ENCODE data around the gene FSIP1.

FSIP1 gene

DNA sequence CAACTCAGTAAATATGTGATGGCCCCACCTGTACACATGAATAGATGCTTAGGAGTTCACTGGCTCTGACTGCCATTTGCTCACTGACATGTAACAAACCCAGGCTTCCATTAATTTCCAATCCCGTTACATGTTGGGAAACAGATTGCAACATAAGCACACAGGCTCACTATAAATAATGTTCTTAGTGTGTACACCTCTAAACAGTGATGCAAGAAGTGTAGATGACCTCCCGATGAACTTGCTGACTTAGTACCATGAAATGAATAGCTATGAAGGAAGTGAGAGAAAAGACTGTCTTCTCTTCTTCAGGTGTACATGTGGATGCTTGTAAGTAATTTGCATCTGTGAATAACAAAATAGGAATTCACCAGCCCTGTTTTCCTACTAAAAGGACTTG is 21.4 kb upstream of the FSIP1 start:
- Histone ChIP-seq H3K9ac (ENCODE audit: low read length) (no peak overlapping the region), H3K14ac (ENCODE audit: low read length) (no peak overlapping the region), H3K23ac (ENCODE audit: low read length) (no peak overlapping the region), H2BK120ac (ENCODE audit: insufficient read depth, low read length, poor library complexity) (no peak overlapping the region), H3K27ac (ENCODE audit: low read depth, low read length) (no peak overlapping the region), H3K4me3 (ENCODE audit: low read depth, low read length) (no peak overlapping the region), H2BK12ac (ENCODE audit: low read length) (no peak overlapping the region), H3K9me3 (ENCODE audit: insufficient read depth, low read depth, low read length) (peaks cover 3% of the 10 kb centered on the region), H3K4me2 (ENCODE audit: low read length) (no peak overlapping the region), H3K4ac (ENCODE audit: low read depth, low read length) (no peak overlapping the region), H3K18ac (ENCODE audit: low read length) (no peak overlapping the region), H4K8ac (ENCODE audit: low read depth, low read length) (no peak overlapping the region), H3K79me2 (ENCODE audit: control insufficient read depth, insufficient read depth, low read length, poor library complexity) (no peaks in the 10 kb centered on the region), H3K79me1 (ENCODE audit: low read length) (no peaks in the 10 kb centered on the region), H2AFZ (ENCODE audit: insufficient read depth, low read length, poor library complexity) (no peak overlapping the region), H4K91ac (ENCODE audit: low read depth, low read length) (no peak overlapping the region), H3K27me3 (ENCODE audit: insufficient read depth, low read length) (no peaks in the 10 kb centered on the region), H3K36me3 (ENCODE audit: control insufficient read depth in 1 of 2, insufficient read depth in 2 of 2, low read length in 2 of 2) (no peaks in the 10 kb centered on the region), H2AK5ac (ENCODE audit: low read length) (no peak overlapping the region), H3K4me1 (ENCODE audit: control insufficient read depth in 1 of 2, insufficient read depth in 2 of 2, low read length in 2 of 2) (no peaks in the 10 kb centered on the region), H2BK5ac (ENCODE audit: low read depth, low read length, poor library complexity) (no peak overlapping the region), H4K12ac (ENCODE audit: low read depth, low read length) (no peak overlapping the region)
- peak; percentile 21 to 46 for DNase-seq
- WGBS (ENCODE audit: extremely low coverage, insufficient coverage, insufficient read length) = no CpG with 5 or more reads among the region's 2 CpGs

DNA sequence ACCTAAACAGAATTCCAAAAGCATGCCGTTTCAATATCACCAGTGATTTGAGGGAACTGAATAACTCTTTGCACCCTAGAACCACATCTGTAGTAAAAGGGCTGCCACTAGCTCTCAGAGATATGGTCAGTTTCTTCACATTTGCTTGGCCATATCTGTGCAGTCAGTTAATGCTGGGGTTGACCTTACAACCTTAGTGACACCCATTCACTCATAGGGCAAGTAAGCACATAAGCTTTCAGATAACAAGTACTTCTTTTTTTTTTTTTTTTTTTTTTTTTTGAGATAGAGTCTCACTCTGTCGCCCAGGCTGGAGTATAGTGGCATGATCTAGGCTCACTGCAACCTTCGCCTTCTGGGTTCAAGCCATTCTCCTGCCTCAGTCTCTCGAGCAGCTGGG is 20.4 kb upstream of the FSIP1 start:
- H3K79me1 ChIP-seq (ENCODE audit: low read length) = no peaks in the 10 kb centered on the region

DNA sequence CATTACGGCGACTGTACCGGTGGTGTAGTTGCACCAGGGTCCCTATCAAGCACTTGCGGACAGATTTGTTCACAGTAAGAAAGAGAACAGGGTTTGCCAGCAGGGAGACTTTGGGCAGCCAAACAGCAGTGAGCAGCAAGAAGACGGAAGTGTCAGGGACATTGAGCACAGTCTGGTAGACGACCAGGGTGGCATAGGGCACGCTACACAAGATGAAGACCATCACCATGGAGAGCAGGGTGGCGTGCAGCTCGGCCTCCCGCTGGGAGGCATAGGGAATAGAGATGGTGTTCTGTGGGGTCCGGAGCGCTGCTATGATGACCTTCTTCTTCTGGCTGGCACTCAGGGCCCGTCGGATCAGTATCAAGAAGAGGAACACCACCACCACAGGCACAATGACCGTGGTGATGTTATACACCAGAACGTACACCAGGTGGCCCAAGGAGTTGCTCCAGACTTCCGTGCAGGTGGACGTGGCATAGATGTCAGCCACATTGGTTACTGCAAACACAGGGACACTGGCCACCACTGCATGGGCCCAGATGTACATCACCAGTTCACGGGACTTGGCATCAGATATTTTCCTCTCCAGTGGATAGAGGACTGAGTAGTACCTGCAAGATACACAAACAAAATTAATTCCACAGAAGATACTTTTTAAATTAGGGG is 19.1 kb upstream of the FSIP1 start:
- DNase-seq = peak; percentile 38 to 62
- H2AFZ ChIP-seq (ENCODE audit: insufficient read depth, low read length, poor library complexity) = no peak overlapping the region
- no peaks in the 10 kb centered on the region for H3K36me3 ChIP-seq (ENCODE audit: control insufficient read depth in 1 of 2, insufficient read depth in 2 of 2, low read length in 2 of 2)
- no peak overlapping the region for H2BK120ac ChIP-seq (ENCODE audit: insufficient read depth, low read length, poor library complexity)
- H3K23ac ChIP-seq (ENCODE audit: low read length) = no peak overlapping the region
- no peak overlapping the region for H4K12ac ChIP-seq (ENCODE audit: low read depth, low read length)
- H4K8ac ChIP-seq (ENCODE audit: low read depth, low read length) = no peak overlapping the region
- no peak overlapping the region for H3K4me2 ChIP-seq (ENCODE audit: low read length)
- no peak overlapping the region for H3K18ac ChIP-seq (ENCODE audit: low read length)
- no peaks in the 10 kb centered on the region for H3K27me3 ChIP-seq (ENCODE audit: insufficient read depth, low read length)
- WGBS (ENCODE audit: extremely low coverage, insufficient coverage, insufficient read length) = no CpG with 5 or more reads among the region's 19 CpGs
- H3K4me3 ChIP-seq (ENCODE audit: low read depth, low read length) = no peak overlapping the region
- no peak overlapping the region for H3K9ac ChIP-seq (ENCODE audit: low read length)
- H3K4ac ChIP-seq (ENCODE audit: low read depth, low read length) = no peak overlapping the region
- no peak overlapping the region for H4K91ac ChIP-seq (ENCODE audit: low read depth, low read length)
- H3K14ac ChIP-seq (ENCODE audit: low read length) = no peak overlapping the region
- no peaks in the 10 kb centered on the region for H3K79me2 ChIP-seq (ENCODE audit: control insufficient read depth, insufficient read depth, low read length, poor library complexity)
- H3K9me3 ChIP-seq (ENCODE audit: insufficient read depth, low read depth, low read length) = peaks cover 3% of the 10 kb centered on the region
- H3K27ac ChIP-seq (ENCODE audit: low read depth, low read length) = no peak overlapping the region
- H2AK5ac ChIP-seq (ENCODE audit: low read length) = no peak overlapping the region
- H2BK12ac ChIP-seq (ENCODE audit: low read length) = no peak overlapping the region
- H3K79me1 ChIP-seq (ENCODE audit: low read length) = no peaks in the 10 kb centered on the region
- H2BK5ac ChIP-seq (ENCODE audit: low read depth, low read length, poor library complexity) = no peak overlapping the region
- H3K4me1 ChIP-seq (ENCODE audit: control insufficient read depth in 1 of 2, insufficient read depth in 2 of 2, low read length in 2 of 2) = no peaks in the 10 kb centered on the region

More for the DNA sequence above, 20.4 kb upstream of the FSIP1 start:
- Histone ChIP-seq H3K27me3 (ENCODE audit: insufficient read depth, low read length) (no peaks in the 10 kb centered on the region), H3K14ac (ENCODE audit: low read length) (no peak overlapping the region), H2BK5ac (ENCODE audit: low read depth, low read length, poor library complexity) (no peak overlapping the region), H2AK5ac (ENCODE audit: low read length) (no peak overlapping the region), H3K9me3 (ENCODE audit: insufficient read depth, low read depth, low read length) (peaks cover 3% of the 10 kb centered on the region), H3K23ac (ENCODE audit: low read length) (no peak overlapping the region), H3K4me1 (ENCODE audit: control insufficient read depth in 1 of 2, insufficient read depth in 2 of 2, low read length in 2 of 2) (no peaks in the 10 kb centered on the region), H3K79me2 (ENCODE audit: control insufficient read depth, insufficient read depth, low read length, poor library complexity) (no peaks in the 10 kb centered on the region), H2BK120ac (ENCODE audit: insufficient read depth, low read length, poor library complexity) (no peak overlapping the region), H2BK12ac (ENCODE audit: low read length) (no peak overlapping the region), H2AFZ (ENCODE audit: insufficient read depth, low read length, poor library complexity) (no peak overlapping the region), H4K12ac (ENCODE audit: low read depth, low read length) (no peak overlapping the region), H3K36me3 (ENCODE audit: control insufficient read depth in 1 of 2, insufficient read depth in 2 of 2, low read length in 2 of 2) (no peaks in the 10 kb centered on the region), H3K4me2 (ENCODE audit: low read length) (no peak overlapping the region), H3K4me3 (ENCODE audit: low read depth, low read length) (no peak overlapping the region), H3K9ac (ENCODE audit: low read length) (no peak overlapping the region), H3K4ac (ENCODE audit: low read depth, low read length) (no peak overlapping the region), H3K27ac (ENCODE audit: low read depth, low read length) (no peak overlapping the region), H4K91ac (ENCODE audit: low read depth, low read length) (no peak overlapping the region), H3K18ac (ENCODE audit: low read length) (no peak overlapping the region), H4K8ac (ENCODE audit: low read depth, low read length) (no peak overlapping the region)
- no CpG with 5 or more reads among the region's 4 CpGs for WGBS (ENCODE audit: extremely low coverage, insufficient coverage, insufficient read length)
- DNase-seq = no peak

DNA sequence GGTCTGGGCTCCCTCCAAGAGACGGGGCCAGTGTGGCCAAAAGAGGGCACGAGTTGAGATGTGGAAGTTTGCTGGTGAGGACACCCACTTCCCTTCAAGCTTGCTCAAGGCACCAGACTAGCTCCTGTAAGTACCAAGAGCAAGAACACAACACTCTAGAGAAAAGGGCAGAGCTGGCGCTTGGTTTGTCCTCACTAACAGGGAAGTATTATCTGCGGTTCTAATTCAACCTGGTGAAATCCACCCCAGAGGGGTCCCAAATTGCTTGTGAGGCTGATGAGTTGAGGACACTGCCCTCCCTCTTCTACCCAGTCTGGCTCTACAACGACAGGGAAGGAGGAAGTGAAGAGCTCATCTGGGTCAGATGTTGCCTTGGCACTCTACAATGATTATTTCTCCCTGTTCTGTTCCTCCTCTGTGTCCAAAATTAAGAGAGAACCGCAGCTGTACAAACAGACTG is 16.9 kb upstream of the FSIP1 start:
- Histone ChIP-seq H3K23ac (ENCODE audit: low read length) (no peak overlapping the region), H4K12ac (ENCODE audit: low read depth, low read length) (no peak overlapping the region), H3K14ac (ENCODE audit: low read length) (no peak overlapping the region), H2AK5ac (ENCODE audit: low read length) (no peak overlapping the region), H2BK120ac (ENCODE audit: insufficient read depth, low read length, poor library complexity) (no peak overlapping the region), H3K4me3 (ENCODE audit: low read depth, low read length) (no peak overlapping the region), H3K9me3 (ENCODE audit: insufficient read depth, low read depth, low read length) (peaks cover 3% of the 10 kb centered on the region), H2AFZ (ENCODE audit: insufficient read depth, low read length, poor library complexity) (no peak overlapping the region), H3K27me3 (ENCODE audit: insufficient read depth, low read length) (no peaks in the 10 kb centered on the region), H4K8ac (ENCODE audit: low read depth, low read length) (no peak overlapping the region), H3K9ac (ENCODE audit: low read length) (no peak overlapping the region), H2BK12ac (ENCODE audit: low read length) (no peak overlapping the region), H3K4me2 (ENCODE audit: low read length) (no peak overlapping the region), H3K4me1 (ENCODE audit: control insufficient read depth in 1 of 2, insufficient read depth in 2 of 2, low read length in 2 of 2) (no peaks in the 10 kb centered on the region), H4K91ac (ENCODE audit: low read depth, low read length) (no peak overlapping the region), H3K79me1 (ENCODE audit: low read length) (no peaks in the 10 kb centered on the region), H3K27ac (ENCODE audit: low read depth, low read length) (no peak overlapping the region), H3K79me2 (ENCODE audit: control insufficient read depth, insufficient read depth, low read length, poor library complexity) (no peaks in the 10 kb centered on the region), H3K36me3 (ENCODE audit: control insufficient read depth in 1 of 2, insufficient read depth in 2 of 2, low read length in 2 of 2) (no peaks in the 10 kb centered on the region), H2BK5ac (ENCODE audit: low read depth, low read length, poor library complexity) (no peak overlapping the region), H3K4ac (ENCODE audit: low read depth, low read length) (no peak overlapping the region), H3K18ac (ENCODE audit: low read length) (no peak overlapping the region)
- no peak for DNase-seq
- no CpG with 5 or more reads among the region's 6 CpGs for WGBS (ENCODE audit: extremely low coverage, insufficient coverage, insufficient read length)
